Sigmoid colon (tissue), 4 donors: Measurements from ENCODE around the gene TCEAL1.

Experiments
- EP300 ChIP-seq, 4 donors: sonication (generic); formaldehyde crosslinking; IDR thresholded peaks; one replicate each; pipeline ENCODE4 v1.6.1; 2017; ENCODE audit warnings: antibody characterized with exemption in 4 of 4
- POLR2A ChIP-seq, 2 donors: fragments of 450-650 bp; IDR thresholded peaks; one replicate each; pipeline ENCODE4 v1.6.1; 2016; ENCODE audit warnings: antibody characterized with exemption in 2 of 2, mild to moderate bottlenecking in 2 of 2, moderate library complexity in 2 of 2
- POLR2AphosphoS5 ChIP-seq, 4 donors: sonication (generic); formaldehyde crosslinking; IDR thresholded peaks; one replicate each; pipeline ENCODE4 v1.6.1; 2017; ENCODE audit warnings: antibody characterized with exemption in 4 of 4
- TF ChIP-seq, protein P1 (sequence below), 4 experiments: fragments of 450-650 bp in 3 of 4; fragments of 200-600 bp in 1 of 4; IDR thresholded peaks; one replicate each; pipeline ENCODE4 v1.5.1; 2016 to 2019; ENCODE audit warnings: antibody characterized with exemption in 4 of 4, mild to moderate bottlenecking in 3 of 4, moderate library complexity in 2 of 4

DNA sequence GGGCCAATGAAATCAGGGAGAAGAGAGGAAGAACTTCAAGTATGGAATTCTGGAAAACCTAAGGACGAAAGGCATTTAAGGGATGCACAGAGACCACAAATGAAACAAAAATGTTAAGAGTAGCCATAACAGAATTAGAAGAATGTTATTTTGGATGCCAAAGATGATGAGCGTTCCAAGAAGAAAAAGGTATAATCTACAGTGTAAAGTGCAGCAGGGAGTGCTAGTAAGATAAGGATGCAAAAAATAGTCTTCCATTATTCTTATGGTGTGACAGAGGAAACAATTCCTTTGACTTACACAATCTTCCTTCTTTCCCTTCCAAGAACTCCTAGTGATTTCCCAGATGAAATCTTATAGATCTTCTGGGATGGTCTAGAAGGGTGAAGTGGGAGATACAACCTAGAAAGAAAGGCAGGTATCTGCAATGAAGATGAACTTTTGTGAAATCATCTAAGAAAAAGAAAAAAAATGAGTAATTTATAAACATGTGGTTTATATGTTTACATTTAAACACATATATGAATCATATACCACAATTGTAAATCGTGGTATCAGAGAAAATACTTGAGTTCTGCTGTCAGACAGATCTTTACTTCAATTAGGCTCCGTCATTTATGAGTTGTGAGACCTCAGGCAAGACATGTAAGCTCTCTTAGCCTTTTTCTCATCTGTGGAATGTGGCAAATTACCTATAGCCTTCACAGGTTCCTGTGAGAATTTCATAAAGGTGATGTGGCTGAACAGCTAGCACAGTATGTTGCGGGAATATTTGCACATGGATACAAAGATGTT, 49.6 kb downstream of the TCEAL1 start:
- TF ChIP-seq, protein P1, sequence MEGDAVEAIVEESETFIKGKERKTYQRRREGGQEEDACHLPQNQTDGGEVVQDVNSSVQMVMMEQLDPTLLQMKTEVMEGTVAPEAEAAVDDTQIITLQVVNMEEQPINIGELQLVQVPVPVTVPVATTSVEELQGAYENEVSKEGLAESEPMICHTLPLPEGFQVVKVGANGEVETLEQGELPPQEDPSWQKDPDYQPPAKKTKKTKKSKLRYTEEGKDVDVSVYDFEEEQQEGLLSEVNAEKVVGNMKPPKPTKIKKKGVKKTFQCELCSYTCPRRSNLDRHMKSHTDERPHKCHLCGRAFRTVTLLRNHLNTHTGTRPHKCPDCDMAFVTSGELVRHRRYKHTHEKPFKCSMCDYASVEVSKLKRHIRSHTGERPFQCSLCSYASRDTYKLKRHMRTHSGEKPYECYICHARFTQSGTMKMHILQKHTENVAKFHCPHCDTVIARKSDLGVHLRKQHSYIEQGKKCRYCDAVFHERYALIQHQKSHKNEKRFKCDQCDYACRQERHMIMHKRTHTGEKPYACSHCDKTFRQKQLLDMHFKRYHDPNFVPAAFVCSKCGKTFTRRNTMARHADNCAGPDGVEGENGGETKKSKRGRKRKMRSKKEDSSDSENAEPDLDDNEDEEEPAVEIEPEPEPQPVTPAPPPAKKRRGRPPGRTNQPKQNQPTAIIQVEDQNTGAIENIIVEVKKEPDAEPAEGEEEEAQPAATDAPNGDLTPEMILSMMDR (IDR thresholded peaks at IDR 0.05) = no peak
- TF ChIP-seq POLR2A (IDR thresholded peaks at IDR 0.05) (no peak), POLR2AphosphoS5 (IDR thresholded peaks at IDR 0.05) (no peak), EP300 (IDR thresholded peaks at IDR 0.05) (no peak)
